RPMI7951 (cell line): ENCODE data around the gene STARD6. TPM values are rescaled to one million over a fixed set of nuclear protein-coding genes. Genes with fewer than 3 reads are reported as not detected.

Source experiments
- total RNA-seq: library from RNA; depleted of rRNA; stranded (reverse); fragments of >200 nt; shearing (Covaris generic); gene quantifications from 2 replicates; pipeline ENCODE4 v1.2.3, GENCODE V29; 2014; rRNA removed

The STARD6 gene
- total RNA-seq, 1 experiment from 2014 or later = 0.84 TPM

Other genes with a start within 250 kb of the STARD6 start
- 17.0 and 24.9 TPM in 2 replicates for gene MBD2, start 133.2 kb downstream of the STARD6 start, total RNA-seq
- gene POLI, start 88.3 kb downstream of the STARD6 start, total RNA-seq = 12.9 and 22.2 TPM in 2 replicates
- 7.6 and 10.1 TPM in 2 replicates for gene C18orf54, start within 50 bp of the STARD6 start, total RNA-seq
- gene DYNAP, start 233.4 kb upstream of the STARD6 start, total RNA-seq = not detected in 2 replicates